BLaER1 treated with 17β-estradiol and CSF1 and Interleukin-3, amounts not matched to agents 10 nM and 100 nM (cell line): ENCODE data around the gene AMIGO3.

Experiments used
- H3K27ac ChIP-seq, 11 experiments: shearing (Covaris generic); formaldehyde crosslinking; 2 replicates each; pipeline ENCODE4 v1.8.1; 2022
- H3K27me3 ChIP-seq, 11 experiments: shearing (Covaris generic); formaldehyde crosslinking; 2 replicates each; pipeline ENCODE4 v1.8.1; 2022
- H3K36me3 ChIP-seq, 11 experiments: shearing (Covaris generic); formaldehyde crosslinking; 2 replicates each; pipeline ENCODE4 v1.8.1; 2022
- H3K4me1 ChIP-seq, 10 experiments: shearing (Covaris generic); formaldehyde crosslinking; 2 replicates each; pipeline ENCODE4 v1.8.1; 2022
- H3K4me2 ChIP-seq, 11 experiments: shearing (Covaris generic); formaldehyde crosslinking; 2 replicates each; pipeline ENCODE4 v1.8.1; 2022
- H3K4me3 ChIP-seq, 10 experiments: shearing (Covaris generic); formaldehyde crosslinking; 2 replicates each; pipeline ENCODE4 v1.8.1; 2022
- H3K9ac ChIP-seq, 11 experiments: shearing (Covaris generic); formaldehyde crosslinking; 2 replicates each; pipeline ENCODE4 v1.8.1; 2022
- H3K9me3 ChIP-seq, 11 experiments: shearing (Covaris generic); formaldehyde crosslinking; replicated peaks in 1 of 11; 2 replicates each; pipeline ENCODE4 v1.8.1; 2022
- H4K20me1 ChIP-seq, 11 experiments: shearing (Covaris generic); formaldehyde crosslinking; 2 replicates each; pipeline ENCODE4 v1.8.1; 2022
- Cebpa-rat ChIP-seq, 11 experiments: shearing (Covaris generic); IDR thresholded peaks; 2 replicates each; pipeline ENCODE4 v1.8.1; 2022

Gene AMIGO3

GRCh38 chr3:49729966-49730609, 10.6 kb upstream of the AMIGO3 start:
- no peak overlapping the region for H3K4me3 ChIP-seq
- H3K4me1 ChIP-seq = peaks cover 0 to 22% (median 8%) of the 10 kb centered on the region in 10 experiments; a peak in 16 of 20 replicates
- peaks cover 4 to 57% (median 28%) of the 10 kb centered on the region in 11 experiments; a peak in 19 of 22 replicates for H4K20me1 ChIP-seq
- TF ChIP-seq Cebpa-rat (IDR thresholded peaks at IDR 0.05) = no peak
- H3K27me3 ChIP-seq = no peaks in the 10 kb centered on the region
- no peak overlapping the region for H3K27ac ChIP-seq
- peaks cover 90 to 100% (median 96%) of the 10 kb centered on the region in 11 experiments for H3K36me3 ChIP-seq
- H3K9me3 ChIP-seq = no peaks in the 10 kb centered on the region
- H3K9ac ChIP-seq = no peak overlapping the region
- no peak overlapping the region for H3K4me2 ChIP-seq

DNA sequence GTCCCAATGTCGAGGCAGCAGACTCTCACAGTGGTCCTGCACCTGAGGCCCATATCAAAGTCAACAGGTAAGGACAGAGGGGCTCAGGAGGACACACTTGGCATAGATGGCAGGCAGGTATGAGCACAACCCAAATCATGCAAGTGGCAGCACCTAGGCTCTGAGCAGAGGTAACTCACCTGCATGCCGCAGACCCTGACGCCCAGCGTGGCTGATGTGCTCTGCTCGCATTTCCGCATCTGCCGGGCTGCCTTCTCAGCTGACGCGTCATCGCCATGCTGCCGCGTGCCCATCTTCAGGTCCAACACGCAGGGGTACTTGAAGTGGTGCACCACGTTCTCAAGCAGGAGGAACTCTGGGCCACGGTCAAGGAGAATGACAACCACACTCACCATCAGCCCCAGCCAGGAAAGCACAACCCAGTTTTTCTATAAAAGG, 8.5 kb upstream of the AMIGO3 start:
- peak overlapping the region in 1 of 11 experiments; percentile 15; a peak in 1 of 22 replicates for H3K9ac ChIP-seq
- no peaks in the 10 kb centered on the region for H3K9me3 ChIP-seq
- H3K4me1 ChIP-seq = peaks cover 12 to 30% (median 16%) of the 10 kb centered on the region in 10 experiments
- peaks cover 3 to 47% (median 12%) of the 10 kb centered on the region in 11 experiments; a peak in 19 of 22 replicates for H4K20me1 ChIP-seq
- no peak overlapping the region for H3K4me2 ChIP-seq
- H3K27me3 ChIP-seq = no peaks in the 10 kb centered on the region
- peaks cover 69 to 80% (median 75%) of the 10 kb centered on the region in 11 experiments for H3K36me3 ChIP-seq
- no peak overlapping the region for H3K27ac ChIP-seq
- TF ChIP-seq Cebpa-rat (IDR thresholded peaks at IDR 0.05) = no peak
- H3K4me3 ChIP-seq = no peak overlapping the region

GRCh38 chr3:49727154-49727923, 7.9 kb upstream of the AMIGO3 start:
- Histone ChIP-seq H4K20me1 (peaks cover 0 to 47% (median 14%) of the 10 kb centered on the region in 11 experiments; a peak in 19 of 22 replicates), H3K9me3 (no peaks in the 10 kb centered on the region), H3K36me3 (peaks cover 68 to 80% (median 74%) of the 10 kb centered on the region in 11 experiments), H3K4me2 (no peak overlapping the region), H3K4me3 (no peak overlapping the region), H3K27ac (peak overlapping the region in 2 of 11 experiments; percentile 5 to 9; a peak in 1 of 22 replicates), H3K9ac (peak overlapping the region in 3 of 11 experiments; percentile 1 to 29 (median 15); a peak in 2 of 22 replicates), H3K27me3 (no peaks in the 10 kb centered on the region), H3K4me1 (peaks cover 18 to 36% (median 22%) of the 10 kb centered on the region in 10 experiments)
- no peak for TF ChIP-seq Cebpa-rat (IDR thresholded peaks at IDR 0.05)

DNA sequence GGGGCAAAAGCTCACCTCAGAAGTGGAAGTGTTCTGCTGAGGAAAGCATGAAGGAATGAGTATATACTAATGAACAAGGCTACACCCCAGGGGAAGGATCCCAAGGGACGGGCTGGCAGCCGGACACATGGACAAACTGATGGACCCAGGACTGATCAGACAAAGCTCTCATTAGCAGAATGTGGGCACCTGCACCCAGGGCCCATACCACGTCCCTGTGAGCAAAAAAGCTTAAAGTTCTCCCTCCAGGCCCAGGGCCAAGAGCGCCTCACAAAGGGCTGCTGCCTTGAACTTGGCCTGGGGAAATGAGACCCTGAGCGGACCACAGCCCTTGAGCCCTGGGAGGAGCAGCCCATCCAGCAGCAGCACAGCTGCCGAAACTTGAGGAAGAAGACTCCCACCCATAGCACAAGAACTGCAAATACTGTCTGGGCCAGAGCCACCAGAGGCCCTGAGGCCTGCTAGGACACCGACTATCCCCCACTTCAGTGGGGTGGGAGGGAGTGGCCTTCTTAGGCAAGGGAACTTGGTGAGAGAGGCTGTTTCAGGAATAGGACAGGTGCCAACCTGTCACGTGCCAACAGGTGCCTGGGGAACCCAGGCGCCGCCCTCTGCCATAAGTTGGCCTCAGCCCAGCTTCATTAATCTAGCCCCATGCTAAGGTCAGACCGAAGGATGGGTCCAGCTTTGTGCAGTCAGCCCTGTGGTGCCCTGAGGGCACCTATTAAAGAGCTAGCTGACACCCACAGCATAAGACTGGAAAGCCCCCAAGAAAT, 6.6 kb upstream of the AMIGO3 start:
- peaks cover 66 to 80% (median 74%) of the 10 kb centered on the region in 11 experiments for H3K36me3 ChIP-seq

GRCh38 chr3:49724586-49724985, 5.1 kb upstream of the AMIGO3 start:
- no peak for TF ChIP-seq Cebpa-rat (IDR thresholded peaks at IDR 0.05)
- no peaks in the 10 kb centered on the region for H3K27me3 ChIP-seq
- peak overlapping the region; percentile 89 to 98 (median 94) for H3K9ac ChIP-seq
- H3K4me3 ChIP-seq = peak overlapping the region; percentile 83 to 100 (median 95)
- peaks cover 0 to 68% (median 35%) of the 10 kb centered on the region in 11 experiments; a peak in 20 of 22 replicates for H4K20me1 ChIP-seq
- peak overlapping the region; percentile 65 to 94 (median 84) for H3K27ac ChIP-seq
- H3K4me1 ChIP-seq = peaks cover 24 to 49% (median 34%) of the 10 kb centered on the region in 10 experiments
- H3K4me2 ChIP-seq = peak overlapping the region; percentile 87 to 99 (median 93)
- no peaks in the 10 kb centered on the region for H3K9me3 ChIP-seq
- H3K36me3 ChIP-seq = peaks cover 56 to 73% (median 68%) of the 10 kb centered on the region in 11 experiments

More for the DNA sequence above, 6.6 kb upstream of the AMIGO3 start:
- TF ChIP-seq Cebpa-rat (IDR thresholded peaks at IDR 0.05) = no peak
- H3K4me1 ChIP-seq = peaks cover 19 to 40% (median 26%) of the 10 kb centered on the region in 10 experiments
- H3K4me2 ChIP-seq = no peak overlapping the region
- peaks cover 0 to 60% (median 26%) of the 10 kb centered on the region in 11 experiments; a peak in 20 of 22 replicates for H4K20me1 ChIP-seq
- H3K9ac ChIP-seq = peak overlapping the region in 5 of 11 experiments; percentile 7 to 28 (median 15); a peak in 2 of 22 replicates
- no peaks in the 10 kb centered on the region for H3K9me3 ChIP-seq
- no peaks in the 10 kb centered on the region for H3K27me3 ChIP-seq
- no peak overlapping the region for H3K4me3 ChIP-seq
- H3K27ac ChIP-seq = peak overlapping the region in 1 of 11 experiments; percentile 5; a peak in 2 of 22 replicates

DNA sequence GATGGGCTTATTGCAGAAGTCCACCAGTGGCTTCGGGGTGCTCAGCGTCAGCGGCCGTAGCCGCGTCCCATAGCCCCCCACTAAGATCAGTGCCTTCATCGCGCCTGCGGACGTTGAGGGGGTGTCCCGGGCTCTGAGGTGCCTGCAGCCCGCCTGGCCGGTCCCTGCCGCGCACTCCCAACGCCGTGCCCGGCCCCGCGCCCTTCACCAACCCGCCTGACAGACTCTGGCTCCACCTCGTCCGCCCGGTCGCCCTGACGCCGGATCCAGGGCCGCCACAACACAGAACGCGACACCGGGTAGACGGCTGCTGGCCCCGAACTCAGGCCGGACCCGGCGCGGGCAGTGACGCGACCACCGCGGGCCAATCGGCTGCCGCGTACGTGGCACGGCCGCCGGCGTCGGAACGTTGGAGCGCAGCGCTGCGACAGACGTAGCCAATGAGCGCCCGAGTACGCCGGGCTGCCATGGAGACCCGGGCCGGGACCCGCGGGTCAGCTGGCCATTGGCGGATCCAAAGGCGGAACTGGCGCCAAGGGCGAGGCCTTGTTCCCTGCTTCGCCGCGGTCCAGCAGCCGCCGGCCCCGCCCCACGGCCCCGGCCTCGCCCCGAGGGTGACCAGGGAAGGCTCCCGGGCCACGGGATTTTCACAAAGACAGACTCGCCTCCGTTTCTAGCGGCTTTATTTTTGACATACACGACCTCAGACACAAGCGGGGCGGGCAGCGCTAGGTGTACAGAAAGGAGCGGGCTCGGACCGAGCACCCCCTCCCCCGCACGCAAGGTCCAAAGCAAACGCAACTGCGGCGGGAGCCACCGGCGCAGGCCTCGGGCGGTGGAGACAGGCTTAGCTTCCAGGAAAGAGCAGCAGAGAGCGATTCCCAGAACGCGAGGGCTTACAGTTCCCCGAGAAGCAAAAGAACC, 4.4 kb upstream of the AMIGO3 start, which contains the start of gene GMPPB:
GMPPB (minus strand) TSS at position 324 of the 924 bp plus-strand sequence; CDS start at position 99, 225 bp downstream.
- Histone ChIP-seq H3K36me3 (peaks cover 51 to 68% (median 61%) of the 10 kb centered on the region in 11 experiments), H3K27me3 (no peaks in the 10 kb centered on the region; a peak in 1 of 22 replicates), H4K20me1 (peaks cover 0 to 73% (median 36%) of the 10 kb centered on the region in 11 experiments; a peak in 20 of 22 replicates), H3K9me3 (no peaks in the 10 kb centered on the region), H3K27ac (peak within 1 kb of the TSS; percentile 74 to 94 (median 88)), H3K4me2 (peak within 1 kb of the TSS; percentile 93 to 99 (median 99)), H3K4me1 (peaks cover 28 to 53% (median 38%) of the 10 kb centered on the region in 10 experiments), H3K9ac (peak within 1 kb of the TSS; percentile 89 to 98 (median 94)), H3K4me3 (peak within 1 kb of the TSS; percentile 83 to 100 (median 95))
- TF ChIP-seq Cebpa-rat (IDR thresholded peaks at IDR 0.05) = no peak

- Histone ChIP-seq H3K4me2 (peak overlapping the region; percentile 79 to 99 (median 98)), H3K9me3 (no peaks in the 10 kb centered on the region), H3K36me3 (peaks cover 45 to 62% (median 57%) of the 10 kb centered on the region in 11 experiments), H3K27ac (peak overlapping the region; percentile 74 to 94 (median 88)), H3K9ac (peak overlapping the region; percentile 89 to 98 (median 94)), H3K4me1 (peaks cover 34 to 59% (median 44%) of the 10 kb centered on the region in 10 experiments), H3K4me3 (peak overlapping the region; percentile 83 to 100 (median 95)), H3K27me3 (peaks cover 0 to 4% (median 0%) of the 10 kb centered on the region in 11 experiments; a peak in 3 of 22 replicates), H4K20me1 (peaks cover 0 to 79% (median 41%) of the 10 kb centered on the region in 11 experiments; a peak in 20 of 22 replicates)
- TF ChIP-seq Cebpa-rat (IDR thresholded peaks at IDR 0.05) = no peak
Measured at GRCh38 chr3:49723296-49723627, 3.8 kb upstream of the AMIGO3 start.
